ENCODE measurements around the gene GMPPA. TPM values are rescaled to one million over a fixed set of nuclear protein-coding genes. Genes with fewer than 3 reads are reported as not detected.

The GMPPA gene
- total and polyA plus RNA-seq, 4 donors, result 20.2 to 59.4 (median 43.4) TPM

GRCh38 chr2:219536425-219536824 lies 37.7 kb downstream of the GMPPA start:
- no peak overlapping the region for H3K4me3 ChIP-seq (ENCODE audit: low read depth in 1 of 3, low read length in 3 of 3)
- no peaks in the 10 kb centered on the region for H3K9me3 ChIP-seq (ENCODE audit: control insufficient read depth in 4 of 4, low read length in 3 of 4)
- H3K4me1 ChIP-seq (ENCODE audit: control insufficient read depth in 4 of 4, insufficient read depth in 4 of 4, low read length in 3 of 4), result peaks cover 0 to 2% (median under 1%) of the 10 kb centered on the region in 4 donors
- H3K27ac ChIP-seq (ENCODE audit: low read depth in 1 of 2, low read length in 2 of 2), result no peak overlapping the region
- no peaks in the 10 kb centered on the region for H3K27me3 ChIP-seq (ENCODE audit: control insufficient read depth in 4 of 4, insufficient read depth in 4 of 4, low read length in 3 of 4)
- WGBS, result 76% methylated on average over 16 of the region's 16 CpGs
- DNase-seq (ENCODE audit: low spot score), result no peak
- H3K36me3 ChIP-seq (ENCODE audit: control insufficient read depth in 4 of 4, insufficient read depth in 3 of 4, low read depth in 1 of 4, low read length in 3 of 4), result peaks cover 4 to 24% (median 11%) of the 10 kb centered on the region in 4 donors
- TF ChIP-seq REST (IDR thresholded peaks at IDR 0.05) (no peak), TAF1 (conservative IDR thresholded peaks at IDR 0.05) (no peak), HNF4A (conservative IDR thresholded peaks at IDR 0.05) (no peak), FOXA1 (IDR thresholded peaks at IDR 0.05) (no peak), GABPA (IDR thresholded peaks at IDR 0.05 in 1 of 2, conservative IDR thresholded peaks at IDR 0.05 in 1 of 2) (no peak), JUND (IDR thresholded peaks at IDR 0.05) (no peak), CTCF (IDR thresholded peaks at IDR 0.05; ENCODE audit: low read depth, low read length, missing input control) (no peak), YY1 (IDR thresholded peaks at IDR 0.05) (no peak), MAX (IDR thresholded peaks at IDR 0.05) (no peak), EGR1 (IDR thresholded peaks at IDR 0.05; ENCODE audit: low read depth in 2 of 2) (no peak), HNF4G (IDR thresholded peaks at IDR 0.05) (no peak), RAD21 (IDR thresholded peaks at IDR 0.05) (no peak), RXRA (IDR thresholded peaks at IDR 0.05) (no peak), ATF3 (IDR thresholded peaks at IDR 0.05) (no peak), SP1 (IDR thresholded peaks at IDR 0.05) (no peak), NR2F2 (IDR thresholded peaks at IDR 0.05) (no peak), FOXA2 (IDR thresholded peaks at IDR 0.05) (no peak), ZBTB33 (IDR thresholded peaks at IDR 0.05) (no peak)
- no peak overlapping the region for H3K9ac ChIP-seq (ENCODE audit: low read depth in 1 of 2, low read length in 2 of 2)

Measured in liver (tissue), 9 donors.